ENCODE measurements around the gene NAT8L.

NAT8L gene

DNA sequence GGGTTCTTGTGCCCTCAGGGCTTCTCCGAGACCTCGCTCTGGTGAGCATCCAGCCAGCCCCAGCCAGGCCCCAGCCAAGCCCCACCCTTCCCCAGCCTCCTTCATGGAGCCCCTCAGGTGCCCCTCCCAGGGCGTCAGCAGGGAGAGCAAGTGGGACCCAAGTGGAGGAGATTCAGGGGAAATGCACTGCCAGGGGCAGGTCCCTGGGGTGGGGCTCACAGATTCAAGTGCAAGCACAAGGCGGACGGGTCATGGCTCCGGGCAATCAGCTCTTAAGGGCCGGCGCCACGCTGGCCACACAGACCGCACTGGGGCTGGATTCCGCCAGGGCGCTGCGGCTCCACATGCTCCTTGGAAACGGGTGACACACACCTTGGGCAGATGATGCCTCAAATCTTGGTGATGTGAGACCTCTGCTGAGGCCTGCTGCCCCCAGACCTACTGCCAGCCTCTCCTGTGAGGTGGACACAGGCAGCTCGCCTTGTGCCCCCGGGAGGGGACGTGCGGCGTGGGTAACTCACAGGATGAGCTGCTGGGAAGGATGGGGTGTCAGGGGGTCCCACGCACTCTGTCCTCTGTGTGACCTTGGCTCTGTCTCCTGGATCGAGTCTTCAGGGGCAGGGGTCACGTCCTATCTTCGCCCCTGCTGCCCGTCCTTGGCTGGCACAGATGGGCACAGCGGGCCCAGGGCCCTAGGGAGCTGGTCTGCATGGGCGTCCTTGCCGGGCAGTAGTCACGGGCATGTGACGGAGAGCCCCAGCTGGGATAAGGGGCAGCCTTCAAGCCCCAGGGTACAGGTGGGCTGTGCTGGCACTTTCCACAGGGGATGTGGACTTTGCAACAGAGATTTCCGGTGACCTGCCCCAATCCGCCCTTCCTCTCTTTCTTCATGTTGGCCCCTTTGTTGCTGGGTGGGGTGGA lies 17.1 kb downstream of the NAT8L start:
- DNase-seq (ENCODE audit: low read depth in 2 of 2) = no peak

DNA sequence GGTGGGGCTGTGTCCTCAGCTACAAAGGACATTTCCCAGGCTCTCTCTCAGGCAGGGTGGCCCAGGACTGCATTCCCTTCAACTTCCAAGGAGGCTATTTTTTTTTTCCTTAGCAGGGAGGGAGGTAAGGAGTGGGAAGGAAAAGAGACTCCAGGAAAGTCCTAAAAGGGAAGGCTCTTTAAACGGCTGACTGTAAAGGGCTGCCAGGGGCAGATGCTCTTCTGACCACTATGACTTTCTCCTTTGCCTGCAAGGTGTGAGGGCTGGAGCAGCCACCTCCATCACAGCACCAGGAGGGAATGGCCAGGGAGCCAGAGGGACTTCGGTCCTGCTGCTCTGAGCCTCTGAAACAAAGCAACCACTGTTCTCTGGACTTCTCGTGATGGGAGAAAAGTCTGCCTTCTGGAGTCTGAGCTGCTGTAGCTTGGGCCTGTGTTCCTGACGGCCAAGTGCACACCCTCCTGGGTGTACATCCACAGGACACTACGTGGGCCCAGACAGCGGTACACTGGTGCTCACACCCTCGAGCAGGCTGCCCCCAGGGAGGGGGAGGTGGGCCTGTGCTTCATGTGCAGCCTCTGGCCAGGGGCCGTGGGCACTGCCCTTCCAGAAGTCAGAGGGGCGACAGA lies 17.9 kb downstream of the NAT8L start:
- no peak for DNase-seq (ENCODE audit: low read depth in 2 of 2)

DNA sequence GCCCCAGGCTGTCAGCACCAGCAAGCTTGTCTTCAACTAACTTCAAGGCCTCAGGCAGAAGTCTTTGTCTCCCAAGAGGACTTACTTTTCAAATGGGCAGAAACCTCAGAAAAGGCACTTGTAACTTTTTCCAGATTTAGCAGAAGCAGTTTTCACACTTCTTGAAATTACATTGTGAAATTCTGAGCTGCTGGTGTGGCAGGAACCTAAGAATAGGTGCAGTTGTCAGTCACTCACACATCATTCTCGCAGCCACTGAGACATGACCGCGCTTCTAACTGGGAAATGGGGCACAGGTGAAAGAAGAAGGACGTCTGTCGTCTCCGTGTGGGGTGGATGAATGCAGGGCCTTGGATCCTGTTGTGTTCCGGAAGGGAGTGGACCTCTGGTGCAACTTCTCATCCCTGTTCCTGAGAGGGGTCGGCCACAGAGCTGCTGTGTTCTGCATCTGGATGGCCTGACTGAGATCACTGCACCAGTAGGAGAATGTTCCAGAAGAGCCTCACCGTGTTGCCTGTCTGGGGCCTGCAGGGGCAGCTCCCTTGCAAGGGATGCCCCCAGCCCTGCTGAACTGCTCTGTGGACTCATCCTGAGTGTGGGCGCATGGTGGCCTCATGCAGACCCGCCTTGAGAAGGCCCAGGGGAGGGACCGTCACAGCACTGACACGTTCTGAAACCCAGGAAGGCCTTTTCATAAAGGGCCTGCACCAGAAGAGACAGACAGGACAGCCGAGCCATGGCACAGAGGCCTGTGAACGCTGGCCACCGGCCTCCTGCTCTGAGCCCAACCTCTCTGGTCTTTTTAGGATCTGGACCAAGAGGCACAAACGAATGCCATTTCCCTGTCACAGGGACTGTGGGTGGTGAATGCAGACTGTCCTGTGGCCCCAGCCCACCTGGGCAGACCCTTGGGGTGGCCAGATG lies 18.7 kb downstream of the NAT8L start:
- no peak for DNase-seq (ENCODE audit: low read depth in 2 of 2)

DNA sequence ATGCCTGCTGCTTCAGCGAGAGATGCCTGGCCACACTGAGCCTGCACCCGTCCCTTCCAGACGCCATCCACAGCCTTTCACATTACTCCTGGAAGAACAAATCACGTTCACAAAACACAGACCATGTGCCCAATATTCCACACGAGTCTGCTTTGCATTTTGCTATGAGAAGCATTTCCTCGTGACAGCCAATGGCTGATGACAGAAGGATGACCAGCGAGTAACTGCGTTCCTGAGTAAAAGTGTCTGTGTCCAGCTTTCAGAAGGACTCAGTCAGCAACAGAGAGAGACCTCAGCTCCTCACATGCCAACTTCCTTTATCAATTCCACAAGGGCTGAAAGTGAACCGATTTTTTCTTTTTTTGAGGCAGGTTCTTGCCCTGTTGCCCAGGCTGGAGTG lies 19.5 kb downstream of the NAT8L start:
- no peak for DNase-seq (ENCODE audit: low read depth in 2 of 2)

DNA sequence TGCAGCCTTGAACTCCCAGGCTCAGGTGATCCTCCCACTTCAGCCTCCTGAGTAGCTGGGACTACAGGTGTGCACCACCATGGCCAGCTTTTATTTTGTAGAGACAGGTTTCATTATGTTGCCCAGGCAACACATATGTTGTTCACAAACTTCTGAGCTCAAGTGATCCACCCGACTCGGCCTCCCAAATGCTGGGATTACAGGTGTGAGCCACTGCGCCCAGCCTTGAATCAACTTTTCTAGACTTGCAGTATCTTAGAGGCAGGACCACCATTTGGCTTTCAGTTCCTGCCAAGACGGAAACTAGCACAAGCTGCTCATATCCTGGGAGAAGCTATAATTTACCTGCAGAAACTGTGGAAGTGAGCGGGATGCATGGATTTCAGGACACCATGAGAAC lies 19.9 kb downstream of the NAT8L start:
- DNase-seq (ENCODE audit: low read depth in 2 of 2) = no peak

DNA sequence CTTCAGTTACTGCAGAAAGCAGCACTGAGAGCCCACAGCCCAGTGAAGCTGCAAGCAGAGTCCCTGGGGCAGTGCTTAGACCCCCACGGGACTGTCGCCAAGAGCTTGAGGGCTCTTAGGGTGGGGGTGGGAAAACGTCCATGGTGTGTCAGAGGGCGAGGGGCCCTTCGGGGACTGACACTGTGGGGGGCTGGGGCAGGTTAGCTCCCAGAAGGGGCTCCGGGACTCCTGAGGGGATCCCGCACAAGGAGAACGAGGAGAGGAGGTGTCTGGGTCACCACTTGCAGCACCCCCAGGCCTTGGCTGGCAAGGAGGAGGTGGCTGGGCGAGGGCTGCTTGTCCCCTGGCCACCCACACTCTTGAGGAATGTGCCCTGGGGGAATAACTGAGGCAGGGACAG lies 20.8 kb downstream of the NAT8L start:
- no peak for DNase-seq (ENCODE audit: low read depth in 2 of 2)

DNA sequence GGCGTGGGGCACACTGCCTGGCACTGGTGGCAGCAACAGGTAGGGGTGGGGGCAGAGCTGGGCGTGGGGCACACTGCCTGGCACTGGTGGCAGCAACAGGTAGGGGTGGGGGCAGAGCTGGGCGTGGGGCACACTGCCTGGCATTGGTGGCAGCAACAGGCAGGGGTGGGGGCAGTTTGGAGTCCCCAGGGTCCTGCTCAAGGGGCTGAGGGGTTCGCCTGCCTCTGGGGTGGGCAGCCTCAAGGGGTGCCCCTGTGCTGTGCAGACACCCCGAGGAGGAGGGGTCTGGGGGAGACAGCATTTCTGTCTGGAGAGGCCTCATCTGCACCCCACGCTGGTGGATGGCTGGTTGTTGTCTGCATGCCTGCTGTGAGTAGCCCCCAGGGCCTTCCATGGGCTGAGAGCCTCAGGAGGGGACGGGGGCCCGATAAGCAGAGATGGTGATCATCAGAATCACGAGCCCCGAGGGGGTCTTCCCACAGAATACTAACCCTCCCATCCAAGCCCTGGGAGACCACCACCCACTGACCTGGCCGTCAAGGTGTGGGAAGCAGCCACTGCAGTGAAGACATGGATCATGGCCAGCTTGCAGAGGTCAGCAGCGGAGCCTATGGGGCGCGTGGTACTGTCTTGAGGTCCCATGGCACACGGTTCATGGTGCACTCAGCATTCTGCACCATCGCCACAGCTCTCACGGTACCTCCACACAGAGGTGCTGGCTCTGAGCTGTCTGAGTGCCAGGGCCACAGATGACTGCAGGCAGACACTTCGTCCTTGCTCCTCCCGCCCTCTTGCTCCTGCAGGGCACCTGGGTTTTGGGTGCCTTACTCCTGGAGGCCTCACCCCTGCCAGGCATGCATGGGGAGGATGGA lies 21.5 kb downstream of the NAT8L start:
- DNase-seq (ENCODE audit: low read depth in 2 of 2) = no peak

DNA sequence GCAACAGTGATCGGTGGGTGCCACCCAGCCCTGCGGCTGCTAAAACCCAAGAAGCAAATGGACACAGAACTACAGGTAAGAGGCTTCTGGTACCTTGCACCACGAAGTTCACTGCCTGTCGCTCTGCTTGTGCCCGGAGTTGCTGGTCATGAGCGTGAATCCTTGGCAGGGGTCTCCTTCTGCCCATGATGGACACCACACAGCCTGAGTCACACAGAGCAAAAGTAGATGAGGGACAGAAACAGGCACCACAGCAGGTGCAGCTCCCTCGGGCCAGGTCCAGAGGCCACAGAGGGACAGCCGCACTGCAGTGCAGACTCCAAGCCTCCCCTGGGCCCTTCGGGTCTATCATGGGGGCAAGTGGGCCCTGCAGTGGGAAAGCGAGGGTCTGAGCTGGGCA lies 22.4 kb downstream of the NAT8L start:
- no peak for DNase-seq (ENCODE audit: low read depth in 2 of 2)

DNA sequence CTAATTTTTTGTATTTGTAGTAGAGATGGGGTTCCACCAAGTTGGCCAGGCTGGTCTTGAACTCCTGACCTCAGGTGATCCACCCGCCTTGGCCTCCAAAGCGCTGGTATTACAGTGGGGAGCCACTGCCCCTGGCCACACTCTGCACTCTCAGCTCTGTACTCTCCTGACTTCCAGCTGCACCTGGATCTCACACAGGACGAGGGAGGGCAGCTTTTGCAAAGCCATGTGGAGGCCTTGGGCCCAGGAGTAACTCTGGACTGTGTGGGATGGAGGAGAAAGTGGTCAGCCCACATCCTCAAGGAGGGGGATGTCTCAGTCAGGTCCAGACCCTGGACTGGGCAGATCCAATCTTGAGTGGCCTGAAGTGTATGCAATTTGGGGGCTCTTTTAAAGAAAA lies 23.0 kb downstream of the NAT8L start:
- DNase-seq (ENCODE audit: low read depth in 2 of 2) = no peak

DNA sequence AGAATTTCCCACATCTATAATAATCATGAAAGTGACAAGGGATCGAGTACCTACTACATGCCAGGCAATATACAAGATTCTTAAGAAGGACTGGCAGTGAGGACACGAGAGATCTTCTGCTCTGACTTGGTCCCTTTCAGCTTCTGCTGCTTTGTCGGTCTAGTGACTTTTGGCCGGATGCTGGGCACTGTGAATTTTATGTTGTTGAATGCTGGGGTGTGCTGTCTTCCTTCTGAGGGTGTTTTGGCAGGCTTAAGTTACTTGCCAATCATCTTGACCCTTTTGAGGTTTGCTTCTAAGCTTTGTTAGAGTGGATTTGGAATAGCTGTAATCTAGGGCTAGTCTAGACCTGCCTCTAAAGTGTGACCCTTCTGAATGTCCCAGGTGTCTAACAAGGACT lies 23.5 kb downstream of the NAT8L start:
- no peak for DNase-seq (ENCODE audit: low read depth in 2 of 2)

DNA sequence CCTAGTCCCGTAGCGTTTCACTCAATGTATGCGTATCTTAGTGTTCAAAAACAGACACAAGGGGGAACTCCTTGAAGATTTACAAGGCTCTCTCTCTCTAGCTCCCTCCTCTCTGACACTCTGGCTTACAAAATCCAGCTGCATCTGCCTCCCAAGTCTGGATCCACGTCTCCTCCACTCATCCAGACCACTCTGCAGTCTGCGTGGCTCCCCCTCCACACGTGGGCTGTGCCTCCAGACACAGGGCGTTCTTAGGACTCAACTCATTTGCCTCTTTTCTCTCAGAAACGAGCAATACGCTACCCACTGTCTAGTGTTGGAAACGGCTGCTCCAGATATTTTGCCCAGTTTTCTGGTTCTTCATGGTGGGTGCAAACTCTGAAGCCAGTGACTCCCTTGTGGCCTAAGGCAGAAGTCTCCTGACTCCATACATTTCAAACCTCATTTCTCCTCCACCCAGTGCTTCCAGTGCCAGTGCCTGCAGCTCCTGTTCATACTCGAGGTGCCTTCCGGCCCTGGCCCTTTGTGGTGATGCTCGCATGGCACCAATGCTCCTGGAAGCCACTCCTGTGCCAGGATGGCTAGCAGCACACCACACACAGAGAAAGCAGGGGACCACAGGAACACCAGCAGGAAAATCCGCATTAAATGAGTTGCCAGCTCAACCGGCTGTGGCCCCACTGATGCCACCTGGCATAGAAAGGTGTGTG lies 24.1 kb downstream of the NAT8L start:
- no peak for DNase-seq (ENCODE audit: low read depth in 2 of 2)

DNA sequence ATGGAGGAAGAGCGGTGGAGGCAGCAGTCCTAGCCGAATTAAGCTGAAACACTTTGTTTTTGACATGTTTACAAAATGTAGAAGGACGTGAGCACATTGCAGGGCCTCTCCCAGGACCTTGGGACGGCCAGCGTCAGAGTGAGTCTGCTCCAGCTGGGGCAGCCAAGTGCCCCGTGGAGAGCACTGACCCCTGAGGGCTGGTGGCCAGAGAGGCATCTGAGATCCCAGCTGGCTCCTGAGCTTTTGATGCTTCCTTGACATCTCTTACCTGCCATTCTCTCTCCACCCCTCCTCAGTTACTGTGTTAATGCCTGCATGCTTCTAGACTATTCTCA lies 24.7 kb downstream of the NAT8L start:
- no peak for DNase-seq (ENCODE audit: low read depth in 2 of 2)

DNA sequence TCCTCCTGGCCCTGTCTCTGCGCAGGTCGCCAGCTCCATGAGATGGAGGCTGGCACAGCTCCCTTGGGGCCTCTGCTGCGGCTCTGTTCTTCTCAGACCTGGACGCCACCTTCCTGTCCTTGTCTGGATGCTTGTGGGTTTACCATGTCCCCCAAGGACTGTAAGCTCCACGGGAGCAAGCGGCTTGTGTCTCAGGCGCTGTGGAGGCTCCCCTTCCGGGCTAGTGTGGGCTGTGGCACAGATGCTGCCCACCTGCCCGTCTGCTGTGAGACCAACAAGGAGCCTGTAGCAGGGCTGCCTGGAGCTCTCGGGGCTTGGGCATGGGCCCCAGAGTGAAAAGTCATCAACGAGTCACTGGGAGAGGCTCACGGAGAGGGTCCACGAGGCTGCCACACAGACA lies 25.2 kb downstream of the NAT8L start:
- no peak for DNase-seq (ENCODE audit: low read depth in 2 of 2)

DNA sequence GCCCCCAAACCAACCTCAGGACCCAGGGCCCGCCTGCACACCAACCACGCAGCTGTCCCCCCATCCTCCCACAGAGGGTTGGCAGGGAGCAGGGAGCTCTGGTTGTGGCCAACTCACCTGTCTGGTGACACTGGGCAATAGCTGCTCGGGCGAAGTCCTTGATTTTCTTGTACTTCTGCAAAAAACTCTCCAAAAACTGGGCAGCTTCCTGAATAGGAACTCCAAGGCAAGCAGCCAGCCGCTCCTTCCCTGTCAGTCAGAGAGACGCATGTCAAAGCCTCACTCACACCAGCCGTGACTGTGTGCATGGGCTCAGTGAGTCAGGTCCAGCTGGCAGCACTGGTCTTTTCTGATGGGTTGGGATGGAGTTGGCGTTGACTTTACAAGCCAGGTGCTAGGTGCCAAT lies 26.4 kb downstream of the NAT8L start:
- no peak for DNase-seq (ENCODE audit: low read depth in 2 of 2)

DNA sequence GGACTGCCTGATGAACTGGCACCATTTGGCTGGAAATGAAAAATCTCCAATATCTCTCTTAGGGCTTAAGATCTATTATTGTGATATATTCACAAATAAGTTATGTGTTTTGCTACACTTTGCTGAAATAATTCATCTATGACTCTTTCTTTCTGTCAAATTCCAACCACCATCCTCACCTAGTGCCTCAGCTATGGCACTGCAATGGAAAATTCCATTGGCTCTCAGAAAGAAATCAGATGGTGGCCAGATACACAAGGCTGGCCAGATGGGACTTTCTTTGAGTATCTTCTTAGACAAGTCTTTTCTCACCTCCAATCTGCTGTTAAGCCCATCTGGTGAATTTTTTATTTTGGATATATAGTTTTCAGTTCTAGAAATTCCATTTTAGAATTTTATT lies 28.0 kb downstream of the NAT8L start:
- DNase-seq (ENCODE audit: low read depth in 2 of 2) = no peak

DNA sequence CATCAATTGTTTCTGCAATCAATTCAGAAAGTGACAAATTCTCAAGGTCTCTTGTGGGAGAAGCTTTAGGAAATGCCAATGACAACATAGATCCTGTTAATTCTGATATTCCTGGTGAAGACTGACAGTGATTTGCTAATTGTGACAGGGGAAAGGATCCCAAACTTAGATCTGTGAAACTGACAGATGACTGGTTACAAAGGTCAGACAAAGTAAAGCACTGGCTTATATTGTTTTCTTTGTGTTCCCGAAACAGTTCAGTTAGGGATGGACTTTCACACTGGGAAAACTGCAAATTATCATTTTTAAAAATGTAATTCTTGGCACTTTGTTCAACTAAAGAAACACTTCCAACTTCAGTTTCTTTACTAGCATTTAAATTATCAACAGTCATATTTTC lies 30.1 kb downstream of the NAT8L start:
- DNase-seq (ENCODE audit: low read depth in 2 of 2) = no peak

DNA sequence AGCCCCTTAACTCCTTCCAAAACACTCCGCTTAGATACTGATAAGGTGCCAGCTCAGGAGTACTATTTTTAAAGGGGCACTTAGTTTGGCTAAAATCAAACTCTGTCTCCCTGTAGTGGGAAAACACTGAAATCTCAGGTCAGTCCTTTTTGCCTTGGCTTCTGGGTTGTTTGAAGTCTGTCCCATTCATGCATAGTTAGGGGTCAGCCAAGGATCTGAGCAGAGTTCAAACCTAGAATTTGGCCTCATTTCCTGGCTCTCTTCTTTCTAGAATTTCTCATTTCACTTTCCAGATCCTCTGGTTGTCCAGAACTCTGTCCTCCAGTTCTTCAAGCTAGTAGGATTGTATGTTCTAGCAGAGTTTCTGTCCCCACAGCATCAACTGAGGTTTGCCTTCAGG lies 31.5 kb downstream of the NAT8L start:
- DNase-seq (ENCODE audit: low read depth in 2 of 2) = no peak

DNA sequence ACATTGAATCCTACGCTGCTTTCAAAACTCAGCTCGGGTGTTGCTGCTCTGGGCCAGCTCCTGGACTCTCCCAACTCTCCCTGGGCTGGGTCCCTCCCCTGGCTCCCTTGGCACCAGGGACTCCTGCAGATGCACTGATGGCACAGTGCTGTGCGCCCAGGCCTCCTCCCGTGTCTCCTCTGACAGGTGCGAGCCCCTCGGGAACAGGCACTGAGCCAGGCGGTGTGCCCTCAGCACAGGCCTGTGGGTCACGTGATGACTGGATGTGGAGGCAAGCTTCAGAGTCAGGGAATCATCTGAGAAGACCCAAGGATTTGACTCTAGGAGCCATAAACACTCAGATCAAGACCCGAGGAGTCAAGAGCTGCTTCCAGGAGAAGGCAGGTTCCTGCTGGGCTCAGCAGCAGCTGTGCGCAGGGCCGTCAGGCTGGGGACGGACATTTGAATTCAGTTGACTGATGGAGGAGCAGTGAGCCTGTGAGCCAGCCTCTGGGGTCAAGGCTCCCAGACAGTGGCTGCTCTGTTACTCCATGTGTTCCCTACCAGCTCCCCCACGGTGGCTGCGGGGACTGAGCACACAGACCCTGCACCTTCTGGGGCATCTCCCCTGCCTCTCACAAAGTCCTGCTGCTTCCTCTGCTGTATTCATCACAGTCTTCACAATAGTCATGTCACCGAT lies 33.0 kb downstream of the NAT8L start:
- DNase-seq (ENCODE audit: low read depth in 2 of 2) = no peak

DNA sequence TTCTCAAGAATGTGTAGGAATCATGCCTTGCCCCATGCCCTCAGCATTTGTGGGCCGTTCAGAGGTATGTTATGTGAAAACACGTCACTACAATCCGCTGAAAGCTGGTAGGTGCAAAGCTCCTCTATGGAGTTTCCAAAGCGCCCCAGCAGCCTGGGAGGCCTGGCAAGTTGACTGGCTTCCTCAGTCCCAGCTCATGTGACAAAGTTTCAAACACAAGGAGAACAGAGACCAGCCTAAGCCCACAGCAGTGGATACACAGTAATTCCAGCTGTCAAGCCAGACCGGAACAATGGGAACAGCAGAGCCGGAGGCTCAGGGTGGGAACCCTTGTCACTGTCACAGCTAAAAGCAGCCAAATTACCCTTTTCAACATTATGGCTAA lies 33.5 kb downstream of the NAT8L start:
- DNase-seq (ENCODE audit: low read depth in 2 of 2) = no peak

DNA sequence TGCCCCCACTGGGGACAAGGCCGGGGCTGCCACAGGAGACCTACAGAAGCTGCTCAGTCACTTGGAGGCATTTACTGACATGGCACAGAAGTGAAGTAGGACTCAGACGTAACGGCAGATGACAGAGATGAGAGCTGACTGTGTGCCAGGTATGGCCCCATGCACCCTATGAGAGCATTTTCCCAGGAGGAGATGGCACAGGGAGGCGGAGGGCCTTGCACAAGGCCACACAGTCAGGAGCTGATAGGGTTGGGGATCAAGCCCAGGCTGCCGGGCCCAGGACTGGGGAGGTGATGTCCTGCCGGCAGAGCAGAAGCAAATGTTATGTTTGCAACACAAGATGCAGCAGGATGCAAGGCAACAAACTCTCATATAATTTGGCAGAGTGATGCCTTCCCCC lies 34.1 kb downstream of the NAT8L start:
- no peak for DNase-seq (ENCODE audit: low read depth in 2 of 2)
